H9 (cell line): ENCODE results near the gene MATK. TPM values are rescaled to one million over a fixed set of nuclear protein-coding genes. Genes with fewer than 3 reads are reported as not detected.

Experiments
- DNase-seq: peaks from one replicate; pipeline ENCODE4 v3.0.0-alpha.2; 2017
- H2AFZ ChIP-seq: one replicate; pipeline ENCODE4 v1.6.1; 2013; ENCODE audit warnings: mild to moderate bottlenecking, low read length, control low read depth, moderate library complexity
- H2AK5ac ChIP-seq: 2 replicates; pipeline ENCODE4 v1.6.1; 2013; ENCODE audit warnings: low read length, control low read depth, mixed read lengths; ENCODE audit not compliant: insufficient read length
- H2BK120ac ChIP-seq: one replicate; pipeline ENCODE4 v1.6.1; 2013; ENCODE audit warnings: low read depth, mild to moderate bottlenecking, low read length, control low read depth, inconsistent platforms; ENCODE audit not compliant: poor library complexity, severe bottlenecking
- H2BK12ac ChIP-seq: 2 replicates; pipeline ENCODE4 v1.6.1; 2013; ENCODE audit warnings: low read length, control low read depth, mixed read lengths, low read depth; ENCODE audit not compliant: insufficient read length
- H2BK15ac ChIP-seq: 2 replicates; pipeline ENCODE4 v1.6.1; 2013; ENCODE audit warnings: low read depth, low read length, control low read depth
- H2BK20ac ChIP-seq: one replicate; pipeline ENCODE4 v1.6.1; 2013; ENCODE audit warnings: low read depth, mild to moderate bottlenecking, low read length, control low read depth, inconsistent platforms; ENCODE audit not compliant: poor library complexity, severe bottlenecking
- H2BK5ac ChIP-seq: 2 replicates; pipeline ENCODE4 v1.6.1; 2013; ENCODE audit warnings: low read length, control low read depth, mixed read lengths; ENCODE audit not compliant: insufficient read length
- H3K14ac ChIP-seq: 2 replicates; pipeline ENCODE4 v1.6.1; 2013; ENCODE audit warnings: low read length, control low read depth; ENCODE audit not compliant: insufficient read depth
- H3K18ac ChIP-seq: 2 replicates; pipeline ENCODE4 v1.6.1; 2013; ENCODE audit warnings: low read depth, mild to moderate bottlenecking, mixed read lengths, low read length, control low read depth; ENCODE audit not compliant: insufficient read length
- H3K23ac ChIP-seq: 2 replicates; pipeline ENCODE4 v1.6.1; 2013; ENCODE audit warnings: low read length, control low read depth, mixed read lengths, low read depth; ENCODE audit not compliant: insufficient read length
- H3K23me2 ChIP-seq: 2 replicates; pipeline ENCODE4 v1.6.1; 2013; ENCODE audit warnings: low read depth, mild to moderate bottlenecking, mixed read lengths, low read length, control low read depth; ENCODE audit not compliant: insufficient read length, poor library complexity, severe bottlenecking
- H3K27ac ChIP-seq: 2 replicates; pipeline ENCODE4 v1.5.1; 2013; ENCODE audit warnings: low read length, control low read depth, mixed read lengths, low read depth; ENCODE audit not compliant: insufficient read length
- H3K27me3 ChIP-seq: 2 replicates; pipeline ENCODE4 v1.6.1; 2013; ENCODE audit warnings: low read length, control low read depth, inconsistent platforms; ENCODE audit not compliant: insufficient read depth
- H3K4ac ChIP-seq: 2 replicates; pipeline ENCODE4 v1.6.1; 2013; ENCODE audit warnings: low read depth, mild to moderate bottlenecking, control low read depth, inconsistent platforms, low read length, moderate library complexity
- H3K4me1 ChIP-seq: 2 replicates; pipeline ENCODE4 v1.6.1; 2013; ENCODE audit warnings: low read length, control low read depth, inconsistent platforms; ENCODE audit not compliant: insufficient read depth
- H3K4me2 ChIP-seq: 2 replicates; pipeline ENCODE4 v1.6.1; 2013; ENCODE audit warnings: low read length, control low read depth, mixed read lengths; ENCODE audit not compliant: insufficient read length, insufficient read depth
- H3K56ac ChIP-seq: 2 replicates; pipeline ENCODE4 v1.6.1; 2013; ENCODE audit warnings: low read depth, mild to moderate bottlenecking, mixed read lengths, low read length, control low read depth; ENCODE audit not compliant: insufficient read length
- H3K79me1 ChIP-seq: 2 replicates; pipeline ENCODE4 v1.6.1; 2013; ENCODE audit warnings: low read depth, mild to moderate bottlenecking, moderate library complexity, low read length, control low read depth, inconsistent platforms; ENCODE audit not compliant: insufficient read depth, poor library complexity, severe bottlenecking
- H3K79me2 ChIP-seq: 2 replicates; pipeline ENCODE4 v1.6.1; 2013; ENCODE audit warnings: low read length, control low read depth, inconsistent platforms; ENCODE audit not compliant: insufficient read depth
- H3K9ac ChIP-seq: 2 replicates; pipeline ENCODE4 v1.6.1; 2013; ENCODE audit warnings: low read length, control low read depth, mixed read lengths; ENCODE audit not compliant: insufficient read length; ENCODE audit errors: extremely low read depth
- H3K9me3 ChIP-seq: one replicate; pipeline ENCODE4 v1.6.1; 2013; ENCODE audit warnings: low read depth, low read length, inconsistent platforms; ENCODE audit not compliant: control insufficient read depth
- H3T11ph ChIP-seq: one replicate; pipeline ENCODE4 v1.6.1; 2013; ENCODE audit warnings: mild to moderate bottlenecking, low read length, control low read depth, inconsistent platforms
- H4K20me1 ChIP-seq: one replicate; pipeline ENCODE4 v1.6.1; 2013; ENCODE audit not compliant: control insufficient read depth, insufficient read length, insufficient read depth
- H4K5ac ChIP-seq: 2 replicates; pipeline ENCODE4 v1.6.1; 2013; ENCODE audit warnings: low read depth, mild to moderate bottlenecking, mixed read lengths, low read length, control low read depth; ENCODE audit not compliant: insufficient read length
- H4K8ac ChIP-seq: replicated peaks from 2 replicates; pipeline ENCODE4 v1.6.1; 2013; ENCODE audit warnings: low read length, control low read depth, mixed read lengths, low read depth; ENCODE audit not compliant: insufficient read length
- H4K91ac ChIP-seq: 2 replicates; pipeline ENCODE4 v1.6.1; 2013; ENCODE audit warnings: low read depth, mild to moderate bottlenecking, moderate library complexity, mixed read lengths, low read length, control low read depth; ENCODE audit not compliant: insufficient read length
- H3K27ac Mint-ChIP-seq, 3 experiments: 2 replicates in 2 of 3; 3 replicates in 1 of 3; pipeline ENCODE4 v1.8.0; 2020 to 2021; ENCODE audit warnings: mixed read lengths in 3 of 3, mild to moderate bottlenecking in 1 of 3, moderate library complexity in 1 of 3
- H3K27me3 Mint-ChIP-seq: 2 replicates; pipeline ENCODE4 v1.8.0; 2021; ENCODE audit warnings: low read depth, mild to moderate bottlenecking, moderate library complexity, mixed read lengths
- H3K36me3 Mint-ChIP-seq, 3 experiments: 2 replicates in 2 of 3; 3 replicates in 1 of 3; pipeline ENCODE4 v1.8.0; 2020 to 2021; ENCODE audit warnings: low read depth in 3 of 3, mixed read lengths in 3 of 3; ENCODE audit not compliant: insufficient read depth in 1 of 3
- H3K4me1 Mint-ChIP-seq, 2 experiments: 2 replicates each; pipeline ENCODE4 v1.8.0; 2020; ENCODE audit warnings: mixed read lengths in 2 of 2
- H3K4me3 Mint-ChIP-seq, 2 experiments: 2 replicates in 1 of 2; 3 replicates in 1 of 2; pipeline ENCODE4 v1.8.0; 2020 to 2021; ENCODE audit warnings: mild to moderate bottlenecking in 2 of 2, mixed read lengths in 2 of 2, moderate library complexity in 1 of 2
- H3K9me3 Mint-ChIP-seq, 2 experiments: 2 replicates in 1 of 2; 3 replicates in 1 of 2; pipeline ENCODE4 v1.8.0; 2020; ENCODE audit warnings: mild to moderate bottlenecking in 2 of 2, mixed read lengths in 2 of 2, moderate library complexity in 1 of 2
- WGBS: extraction: QIAGEN DNeasy Blood & Tissue Kit; methylation state at CpG from one replicate; pipeline ENCODE4 v1.1.7; 2013; ENCODE audit warnings: missing lambda C conversion rate, low lambda C conversion rate, mixed read lengths; ENCODE audit not compliant: insufficient read length; ENCODE audit errors: extremely low coverage; 5-methylcytosine and 5-hydroxymethylcytosine counted together
- total RNA-seq: library from RNA; stranded (reverse); gene quantifications from 2 replicates; pipeline ENCODE4 v1.2.1, GENCODE V29; 2021
- TF ChIP-seq, protein P1 (sequence below): fragments of 200-600 bp; sonication (generic); conservative IDR thresholded peaks from 3 replicates; pipeline ENCODE4 v1.8.0; 2021; ENCODE audit warnings: antibody characterized with exemption, mild to moderate bottlenecking

MATK gene
- total RNA-seq, 1 experiment from 2014 or later, result 13.5 TPM

DNA sequence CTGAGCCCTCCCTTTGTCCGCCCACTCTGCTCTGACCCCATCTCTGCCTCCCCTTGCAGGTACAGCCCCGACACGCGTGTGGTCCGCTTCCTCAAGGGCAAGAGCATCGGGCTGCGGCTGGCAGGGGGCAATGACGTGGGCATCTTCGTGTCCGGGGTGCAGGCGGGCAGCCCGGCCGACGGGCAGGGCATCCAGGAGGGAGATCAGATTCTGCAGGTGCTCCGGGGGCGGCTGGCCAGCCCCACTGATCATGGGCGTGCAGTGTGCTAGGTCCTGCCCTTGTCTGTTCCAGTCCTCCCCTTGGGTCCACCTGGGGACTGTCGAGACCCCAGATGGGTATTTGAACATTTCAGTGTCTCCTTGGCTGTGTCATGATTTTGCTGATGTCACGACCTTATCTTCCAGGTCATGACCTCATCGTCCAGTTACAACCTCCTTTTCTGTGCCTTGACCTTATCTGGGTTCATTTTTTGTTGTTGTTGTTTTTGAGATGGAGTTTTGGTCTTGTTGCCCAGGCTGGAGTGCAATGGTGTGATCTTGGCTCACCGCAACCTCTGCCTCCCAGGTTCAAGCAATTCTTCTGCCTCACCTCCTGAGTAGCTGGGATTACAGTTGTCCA, 50.0 kb downstream of the MATK start:
- Histone ChIP-seq H4K91ac (no peak overlapping the region), H3K4me1 (no peaks in the 10 kb centered on the region), H3K4me2 (no peak overlapping the region), H3K23ac (no peak overlapping the region), H3K56ac (no peak overlapping the region), H3K79me1 (no peaks in the 10 kb centered on the region), H3T11ph (no peak overlapping the region), H2BK5ac (no peak overlapping the region), H2AFZ (no peak overlapping the region), H3K23me2 (no peaks in the 10 kb centered on the region), H3K18ac (no peak overlapping the region), H3K14ac (no peak overlapping the region), H4K5ac (no peak overlapping the region), H2BK15ac (no peak overlapping the region), H4K8ac (no peak overlapping the region), H2AK5ac (no peak overlapping the region), H2BK20ac (no peak overlapping the region), H3K27me3 (no peaks in the 10 kb centered on the region), H3K27ac (no peak overlapping the region), H3K79me2 (no peaks in the 10 kb centered on the region), H3K9ac (no peak overlapping the region), H4K20me1 (no peaks in the 10 kb centered on the region), H3K4ac (no peak overlapping the region), H2BK12ac (no peak overlapping the region), H3K9me3 (no peaks in the 10 kb centered on the region), H2BK120ac (no peak overlapping the region)
- DNase-seq, result no peak
- WGBS, result no CpG with 5 or more reads among the region's 21 CpGs
- H3K27me3 Mint-ChIP-seq, result no peaks in the 10 kb centered on the region; the same call in 1 of the 2 replicates
- peaks cover 0 to 45% (median 16%) of the 10 kb centered on the region in 3 experiments; a peak in 6 of 7 replicates for H3K36me3 Mint-ChIP-seq
- no peaks in the 10 kb centered on the region for H3K9me3 Mint-ChIP-seq
- no peak overlapping the region for H3K27ac Mint-ChIP-seq
- peak overlapping the region in 1 of 2 experiments; percentile 8; a peak in 2 of 5 replicates for H3K4me3 Mint-ChIP-seq
- TF ChIP-seq, protein P1, sequence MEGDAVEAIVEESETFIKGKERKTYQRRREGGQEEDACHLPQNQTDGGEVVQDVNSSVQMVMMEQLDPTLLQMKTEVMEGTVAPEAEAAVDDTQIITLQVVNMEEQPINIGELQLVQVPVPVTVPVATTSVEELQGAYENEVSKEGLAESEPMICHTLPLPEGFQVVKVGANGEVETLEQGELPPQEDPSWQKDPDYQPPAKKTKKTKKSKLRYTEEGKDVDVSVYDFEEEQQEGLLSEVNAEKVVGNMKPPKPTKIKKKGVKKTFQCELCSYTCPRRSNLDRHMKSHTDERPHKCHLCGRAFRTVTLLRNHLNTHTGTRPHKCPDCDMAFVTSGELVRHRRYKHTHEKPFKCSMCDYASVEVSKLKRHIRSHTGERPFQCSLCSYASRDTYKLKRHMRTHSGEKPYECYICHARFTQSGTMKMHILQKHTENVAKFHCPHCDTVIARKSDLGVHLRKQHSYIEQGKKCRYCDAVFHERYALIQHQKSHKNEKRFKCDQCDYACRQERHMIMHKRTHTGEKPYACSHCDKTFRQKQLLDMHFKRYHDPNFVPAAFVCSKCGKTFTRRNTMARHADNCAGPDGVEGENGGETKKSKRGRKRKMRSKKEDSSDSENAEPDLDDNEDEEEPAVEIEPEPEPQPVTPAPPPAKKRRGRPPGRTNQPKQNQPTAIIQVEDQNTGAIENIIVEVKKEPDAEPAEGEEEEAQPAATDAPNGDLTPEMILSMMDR, result no peak
- no peaks in the 10 kb centered on the region; a peak in 1 of 4 replicates for H3K4me1 Mint-ChIP-seq
